ENCODE results near the gene CFAP53. TPM values are rescaled to one million over a fixed set of nuclear protein-coding genes. Genes with fewer than 3 reads are reported as not detected.

Gene CFAP53
- total RNA-seq, 4 donors from 2014 or later: 0.40 TPM; not detected in 3

- intact Hi-C loops (cut with DNase I): no loop called here
- WGBS: 96% methylated on average over 20 of the region's 23 CpGs
- Histone ChIP-seq H3K9me3 (no peaks in the 10 kb centered on the region), H3K27me3 (no peaks in the 10 kb centered on the region), H3K4me3 (no peak overlapping the region), H3K36me3 (peaks cover 66 to 95% (median 92%) of the 10 kb centered on the region in 4 donors), H3K4me1 (peaks cover 0 to 2% (median under 1%) of the 10 kb centered on the region in 4 donors), H3K27ac (replicated peaks in 1 of 4) (no peak overlapping the region)
- DNase-seq (ENCODE audit: extremely low spot score): no peak
- TF ChIP-seq POLR2AphosphoS5 (IDR thresholded peaks at IDR 0.05) (no peak), EP300 (IDR thresholded peaks at IDR 0.05) (no peak), POLR2A (IDR thresholded peaks at IDR 0.05; ENCODE audit: low read depth) (no peak), CTCF (IDR thresholded peaks at IDR 0.05) (no peak)
Measured at GRCh38 chr18:50273203-50274043, 7.1 kb upstream of the CFAP53 start.

GRCh38 chr18:50272568-50272967 is 6.3 kb upstream of the CFAP53 start:
- TF ChIP-seq EP300 (IDR thresholded peaks at IDR 0.05) (no peak), POLR2A (IDR thresholded peaks at IDR 0.05; ENCODE audit: low read depth) (no peak), POLR2AphosphoS5 (IDR thresholded peaks at IDR 0.05) (no peak), CTCF (IDR thresholded peaks at IDR 0.05) (no peak)
- Histone ChIP-seq H3K36me3 (peaks cover 66 to 86% (median 85%) of the 10 kb centered on the region in 4 donors), H3K27ac (replicated peaks in 1 of 4) (no peak overlapping the region), H3K9me3 (no peaks in the 10 kb centered on the region), H3K27me3 (no peaks in the 10 kb centered on the region), H3K4me1 (peaks cover 0 to 9% (median 5%) of the 10 kb centered on the region in 4 donors), H3K4me3 (no peak overlapping the region)
- DNase-seq (ENCODE audit: extremely low spot score): no peak
- 87% methylated on average over 5 of the region's 5 CpGs for WGBS
- intact Hi-C loops (cut with DNase I): no loop called here

- TF ChIP-seq EP300 (IDR thresholded peaks at IDR 0.05) (no peak), CTCF (IDR thresholded peaks at IDR 0.05) (peak; percentile 61 to 78 (median 63)), POLR2A (IDR thresholded peaks at IDR 0.05; ENCODE audit: low read depth) (no peak), POLR2AphosphoS5 (IDR thresholded peaks at IDR 0.05) (peak; percentile 38 to 63)
- no peaks in the 10 kb centered on the region for H3K9me3 ChIP-seq
- WGBS: 18% methylated on average over 26 of the region's 56 CpGs
- intact Hi-C loops (cut with DNase I): no loop called here
- H3K4me3 ChIP-seq: peak overlapping the region; percentile 54 to 60 (median 58)
- H3K36me3 ChIP-seq: peaks cover 29 to 44% (median 43%) of the 10 kb centered on the region in 4 donors
- H3K27me3 ChIP-seq: no peaks in the 10 kb centered on the region
- peak overlapping the region; percentile 56 to 82 (median 77) for H3K27ac ChIP-seq (replicated peaks in 1 of 4)
- peaks cover 5 to 27% (median 23%) of the 10 kb centered on the region in 4 donors for H3K4me1 ChIP-seq
- no peak for DNase-seq (ENCODE audit: extremely low spot score)
Measured at GRCh38 chr18:50268022-50268747, 1.9 kb upstream of the CFAP53 start.

GRCh38 chr18:50262977-50263376 is 3.3 kb downstream of the CFAP53 start:
- TF ChIP-seq POLR2A (IDR thresholded peaks at IDR 0.05; ENCODE audit: low read depth) (no peak), POLR2AphosphoS5 (IDR thresholded peaks at IDR 0.05) (no peak), EP300 (IDR thresholded peaks at IDR 0.05) (no peak), CTCF (IDR thresholded peaks at IDR 0.05) (no peak)
- Histone ChIP-seq H3K27ac (replicated peaks in 1 of 4) (no peak overlapping the region), H3K27me3 (no peaks in the 10 kb centered on the region), H3K4me1 (peaks cover 5 to 22% (median 20%) of the 10 kb centered on the region in 4 donors), H3K36me3 (no peaks in the 10 kb centered on the region), H3K4me3 (no peak overlapping the region), H3K9me3 (no peaks in the 10 kb centered on the region)
- intact Hi-C loops (cut with DNase I): no loop called here
- no peak for DNase-seq (ENCODE audit: extremely low spot score)
